K562 (cell line): ENCODE measurements around the gene EGLN3. TPM values are rescaled to one million over a fixed set of nuclear protein-coding genes. Genes with fewer than 3 reads are reported as not detected.

Experiments used
- COPS2 ChIP-seq: fragments of 450-650 bp; conservative IDR thresholded peaks from 2 replicates; pipeline ENCODE4 v1.6.1; 2016; ENCODE audit warnings: mild to moderate bottlenecking, moderate library complexity
- E2F4 ChIP-seq: sonication (generic); formaldehyde crosslinking; IDR thresholded peaks from 2 replicates; pipeline ENCODE4 v1.8.0; 2022; ENCODE audit warnings: mild to moderate bottlenecking, low read depth, missing genetic modification reagents
- ELK3 ChIP-seq: fragments of 450-650 bp; formaldehyde crosslinking; IDR thresholded peaks from 2 replicates; pipeline ENCODE4 v1.4.0; 2020; ENCODE audit warnings: mild to moderate bottlenecking
- GABPA ChIP-seq: fragments of 200-800 bp; sonication (Bioruptor generic); conservative IDR thresholded peaks from 2 replicates; pipeline ENCODE4 v1.6.1; 2016; ENCODE audit warnings: low read depth, missing genetic modification characterization, missing compliant biosample characterization
- HNRNPUL1 ChIP-seq: fragments of 200-400 bp; formaldehyde crosslinking; IDR thresholded peaks from 2 replicates; pipeline ENCODE4 v1.6.1; 2017; ENCODE audit warnings: low read length
- KLF1 ChIP-seq: fragments of 450-650 bp; IDR thresholded peaks from 2 replicates; pipeline ENCODE4 v1.6.1; 2016; ENCODE audit warnings: missing genetic modification characterization, missing compliant biosample characterization
- NBN ChIP-seq: fragments of 450-650 bp; IDR thresholded peaks from 2 replicates; pipeline ENCODE4 v1.6.1; 2016; ENCODE audit warnings: low read depth, mild to moderate bottlenecking
- PURB ChIP-seq: sonication (generic); formaldehyde crosslinking; IDR thresholded peaks from 2 replicates; pipeline ENCODE4 v1.9.0; 2021; ENCODE audit warnings: low read depth, mild to moderate bottlenecking, missing genetic modification reagents
- SMARCA5 ChIP-seq: fragments of 450-650 bp; IDR thresholded peaks from 2 replicates; pipeline ENCODE4 v1.6.1; 2016
- SUPT5H ChIP-seq: fragments of 450-650 bp; IDR thresholded peaks from 2 replicates; pipeline ENCODE4 v1.6.1; 2016
- TAF9B ChIP-seq: fragments of 450-650 bp; IDR thresholded peaks from 2 replicates; pipeline ENCODE4 v1.6.1; 2018; ENCODE audit warnings: mild to moderate bottlenecking; ENCODE audit not compliant: partially characterized antibody
- ZBTB40 ChIP-seq, 2 experiments: fragments of 450-650 bp in 1 of 2; sonication (generic) in 1 of 2; formaldehyde crosslinking in 1 of 2; IDR thresholded peaks; 2 replicates each; pipeline versions ENCODE4 v1.7.1 to v1.9.0; 2016 to 2022; ENCODE audit warnings: inconsistent platforms in 1 of 2, mild to moderate bottlenecking in 1 of 2, missing genetic modification reagents in 1 of 2
- ZBTB5 ChIP-seq: fragments of 450-650 bp; IDR thresholded peaks from 2 replicates; pipeline ENCODE4 v1.6.1; 2017; ENCODE audit warnings: antibody characterized with exemption
- polyA plus RNA-seq, 8 experiments: library from polyadenylated mRNA; depleted of rRNA in 4 of 8; stranded (reverse) in 5 of 8; unstranded in 3 of 8; fragments of >200 nt; fragmentation: Nextera tagmentation in 2 of 8; fragmentation: Illumina TruSeq in 1 of 8; extraction: Ambion mirVana in 2 of 8; extraction: Trizol in 1 of 8; gene quantifications; 2 replicates each; pipeline versions ENCODE4 v1.2.1 to v1.2.3, GENCODE V29; 2011 to 2014; ENCODE audit warnings: inconsistent platforms in 1 of 8, missing spikeins in 1 of 8
- total RNA-seq, 7 experiments: library from RNA; depleted of rRNA in 6 of 7; stranded (reverse); fragments of >200 nt in 6 of 7; fragmentation: Illumina TruSeq in 2 of 7; extraction: Trizol in 2 of 7; gene quantifications; 2 replicates each; pipeline versions ENCODE4 v1.2.1 to v1.2.3, GENCODE V29; 2011 to 2021; ENCODE audit warnings: low replicate concordance in 1 of 7

EGLN3 gene
- total and polyA plus RNA-seq, 9 of the 15 experiments (the other 6 are each of a cell fraction or from before 2014, with no cell fraction given): 2.5 to 87.6 (median 5.8) TPM

- TF ChIP-seq ELK3 (CRISPR knock-in tag) (no peak), NBN (no peak), TAF9B (no peak), PURB (no peak), SUPT5H (no peak), ZBTB40 (IDR thresholded peaks at IDR 0.05) (peak; percentile 54), ZBTB40 (CRISPR knock-in tag; IDR thresholded peaks at IDR 0.05) (no peak), E2F4 (CRISPR knock-in tag) (no peak), ZBTB5 (no peak), SMARCA5 (no peak), KLF1 (tag) (no peak), COPS2 (no peak), GABPA (peak; percentile 61), HNRNPUL1 (no peak)
Observed at GRCh38 chr14:33964599-33965317, 13.9 kb upstream of the EGLN3 start (continued).
